B cell (primary cell): ENCODE measurements around the gene ZNF302.

Experiments
- EZH2 ChIP-seq: IDR thresholded peaks from 2 replicates; pipeline ENCODE4 v1.6.1; 2012; ENCODE audit warnings: borderline replicate concordance, low read depth, mild to moderate bottlenecking, moderate library complexity, low read length; ENCODE audit not compliant: insufficient read depth, poor library complexity, severe bottlenecking
- TF ChIP-seq, protein P1 (sequence below): fragments of 200-600 bp; IDR thresholded peaks from one replicate; pipeline ENCODE4 v1.8.0; 2022; ENCODE audit warnings: antibody characterized with exemption, mild to moderate bottlenecking

DNA sequence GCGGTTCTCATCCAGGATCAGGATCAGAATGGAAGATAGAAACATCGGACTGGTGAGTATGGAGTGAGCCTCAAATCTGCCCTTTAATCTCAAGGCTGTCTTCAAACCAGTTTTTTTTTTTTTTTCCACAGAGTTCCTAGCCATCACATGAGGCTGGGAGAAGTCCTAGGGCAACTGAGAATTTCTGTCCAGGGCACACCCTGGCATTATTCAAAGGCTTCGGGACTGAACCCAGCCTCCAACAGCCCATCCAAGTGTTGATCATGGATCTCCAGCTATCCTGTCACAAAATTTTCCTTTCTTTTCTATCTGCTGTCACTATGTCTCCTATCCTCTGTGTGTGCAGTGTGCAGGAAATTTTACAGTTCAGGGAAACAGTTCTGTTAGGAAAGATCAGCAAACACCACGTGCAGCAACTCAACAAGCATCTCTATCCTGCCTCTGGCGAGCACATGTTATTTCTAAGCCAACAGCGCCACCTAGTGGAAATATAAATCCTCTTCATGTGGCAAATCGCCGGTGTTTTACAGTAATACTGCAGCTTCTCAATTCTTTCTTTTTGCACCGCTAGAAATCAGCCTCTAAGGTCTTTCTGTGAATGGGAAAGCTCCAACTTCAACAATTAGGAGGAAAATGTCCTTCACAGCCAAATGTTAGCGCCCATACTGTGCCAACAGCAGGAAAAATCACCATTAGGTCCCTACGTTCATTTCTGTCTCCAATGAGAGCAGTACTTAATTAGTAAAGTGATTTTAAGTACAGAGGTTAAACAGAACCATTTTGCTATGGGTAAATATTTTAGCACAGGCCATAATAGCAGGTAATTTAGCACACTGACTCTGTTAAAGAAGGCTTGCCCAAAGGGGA, 35.1 kb downstream of the ZNF302 start:
- TF ChIP-seq, protein P1, sequence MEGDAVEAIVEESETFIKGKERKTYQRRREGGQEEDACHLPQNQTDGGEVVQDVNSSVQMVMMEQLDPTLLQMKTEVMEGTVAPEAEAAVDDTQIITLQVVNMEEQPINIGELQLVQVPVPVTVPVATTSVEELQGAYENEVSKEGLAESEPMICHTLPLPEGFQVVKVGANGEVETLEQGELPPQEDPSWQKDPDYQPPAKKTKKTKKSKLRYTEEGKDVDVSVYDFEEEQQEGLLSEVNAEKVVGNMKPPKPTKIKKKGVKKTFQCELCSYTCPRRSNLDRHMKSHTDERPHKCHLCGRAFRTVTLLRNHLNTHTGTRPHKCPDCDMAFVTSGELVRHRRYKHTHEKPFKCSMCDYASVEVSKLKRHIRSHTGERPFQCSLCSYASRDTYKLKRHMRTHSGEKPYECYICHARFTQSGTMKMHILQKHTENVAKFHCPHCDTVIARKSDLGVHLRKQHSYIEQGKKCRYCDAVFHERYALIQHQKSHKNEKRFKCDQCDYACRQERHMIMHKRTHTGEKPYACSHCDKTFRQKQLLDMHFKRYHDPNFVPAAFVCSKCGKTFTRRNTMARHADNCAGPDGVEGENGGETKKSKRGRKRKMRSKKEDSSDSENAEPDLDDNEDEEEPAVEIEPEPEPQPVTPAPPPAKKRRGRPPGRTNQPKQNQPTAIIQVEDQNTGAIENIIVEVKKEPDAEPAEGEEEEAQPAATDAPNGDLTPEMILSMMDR: peak; percentile 80
- TF ChIP-seq EZH2: no peak
